GF-D8 (cell line): Measurements from ENCODE around the gene CEL.
"Not testable (repeated sequence)": the region's sequence is repeated elsewhere in the genome, so short reads cannot be mapped to it uniquely, and the experiment has no call there.

Experiments used
- DNase-seq: peaks from one replicate; lab custom pipeline; 2025; lab: John Stamatoyannopoulos, UW

Gene CEL

DNA sequence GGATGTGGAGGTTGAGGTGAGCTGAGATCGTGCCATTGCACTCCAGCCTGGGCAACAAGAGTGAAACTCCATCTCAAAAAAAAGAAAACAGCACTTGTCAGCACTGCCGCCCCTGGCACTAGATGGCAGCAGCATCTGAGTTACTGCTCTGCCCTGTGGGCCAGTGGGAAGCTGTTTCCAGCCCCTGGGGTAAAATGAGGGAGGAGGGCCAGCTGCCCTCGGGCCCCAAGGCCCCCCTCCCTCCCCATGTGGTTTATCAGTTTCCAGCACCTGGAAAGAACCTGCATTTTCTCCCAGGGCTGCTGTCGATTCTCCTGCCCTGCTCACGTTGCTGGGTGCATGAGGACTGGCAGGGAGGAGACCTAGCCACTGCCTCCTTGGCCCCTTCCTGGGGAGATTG is 13.2 kb upstream of the CEL start:
- DNase-seq = peak; percentile 30

DNA sequence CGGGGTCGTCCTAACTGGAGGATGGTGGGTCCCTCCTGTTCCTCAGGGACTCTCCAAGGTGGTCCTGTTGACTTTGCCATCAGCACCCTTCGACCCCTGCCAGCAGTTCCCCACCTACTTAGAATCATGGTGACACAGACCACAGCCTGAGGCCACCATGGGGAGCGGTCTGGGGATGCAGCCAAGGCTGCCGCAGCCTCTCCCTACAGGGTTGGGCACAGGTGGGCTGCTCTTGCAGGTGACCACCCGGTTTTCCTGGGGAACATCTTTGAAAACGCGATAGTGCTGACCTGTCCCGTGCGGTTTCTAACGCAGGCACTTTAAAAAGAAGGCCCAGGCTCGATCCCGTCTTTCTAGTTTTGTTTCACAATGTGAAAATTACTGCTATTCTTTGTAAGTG is 12.7 kb upstream of the CEL start:
- no peak for DNase-seq

DNA sequence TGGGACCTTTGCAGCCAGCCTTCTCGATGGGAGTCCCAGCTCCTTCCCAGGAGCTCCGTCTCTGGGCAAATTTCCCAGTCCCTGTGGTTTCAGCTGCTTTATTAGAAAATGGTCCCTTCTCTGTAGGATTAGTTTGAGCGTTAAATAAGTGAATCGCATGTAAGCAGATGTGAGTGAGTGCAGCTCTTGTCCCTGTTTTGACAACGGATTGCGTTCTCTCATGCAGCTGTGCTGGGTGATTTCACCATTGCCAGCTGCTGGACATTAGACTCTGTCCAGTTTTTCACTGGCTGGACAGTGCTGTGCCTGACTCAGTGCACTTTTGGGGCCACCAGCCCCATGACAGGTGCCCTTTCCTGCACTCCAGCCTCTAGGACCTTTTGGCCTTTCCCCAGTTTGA is 11.6 kb upstream of the CEL start:
- DNase-seq = no peak

DNA sequence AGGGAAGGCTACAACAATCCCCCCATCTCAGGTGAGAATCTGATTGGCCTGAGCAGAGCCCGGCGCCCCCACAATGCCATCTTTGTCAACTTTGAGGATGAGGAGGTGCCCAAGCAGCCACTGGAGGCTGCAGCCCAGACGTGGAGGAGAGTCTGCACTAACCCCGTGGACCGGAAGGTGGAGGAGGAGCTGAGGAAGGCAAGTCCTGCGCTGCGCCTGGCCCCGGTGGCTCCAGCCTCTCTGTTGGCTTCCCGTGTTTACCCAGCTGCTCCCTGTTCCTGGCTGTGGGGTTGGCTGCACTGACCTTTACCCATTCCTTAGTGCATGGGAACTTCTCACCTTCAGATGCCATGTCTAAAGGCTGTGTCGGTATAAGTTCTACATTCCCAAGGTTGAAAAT is 11.0 kb upstream of the CEL start:
- no peak for DNase-seq

DNA sequence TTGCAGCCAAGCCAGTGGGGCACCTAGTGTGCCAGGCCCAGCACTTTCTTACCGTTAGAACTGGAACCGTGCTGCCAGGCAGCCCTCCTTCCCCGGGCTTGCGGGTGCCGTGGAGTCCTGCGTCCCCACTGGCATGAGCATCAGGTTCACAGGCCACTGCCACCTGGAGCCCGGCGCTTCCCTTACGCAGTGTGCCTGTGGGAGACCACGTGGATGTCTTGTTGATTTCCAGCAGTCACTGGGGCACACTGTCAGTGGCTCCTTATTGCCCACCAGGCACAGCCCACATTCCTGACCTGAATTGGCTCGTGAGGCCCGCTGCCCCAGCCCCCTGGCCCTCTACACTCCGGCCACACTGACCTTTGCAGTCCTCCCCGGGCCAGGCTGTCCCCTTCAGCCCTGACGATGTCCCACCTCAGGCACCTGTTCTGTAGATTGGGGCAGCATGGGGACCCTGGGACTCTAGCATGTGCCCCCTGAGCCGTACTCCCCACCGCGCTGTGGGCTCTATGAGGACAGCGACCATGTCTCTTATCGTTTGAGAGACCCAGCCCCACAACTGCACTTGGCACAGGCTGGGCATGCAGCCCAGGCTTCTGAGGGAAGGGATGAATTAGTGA is 10.4 kb upstream of the CEL start:
- DNase-seq = no peak

DNA sequence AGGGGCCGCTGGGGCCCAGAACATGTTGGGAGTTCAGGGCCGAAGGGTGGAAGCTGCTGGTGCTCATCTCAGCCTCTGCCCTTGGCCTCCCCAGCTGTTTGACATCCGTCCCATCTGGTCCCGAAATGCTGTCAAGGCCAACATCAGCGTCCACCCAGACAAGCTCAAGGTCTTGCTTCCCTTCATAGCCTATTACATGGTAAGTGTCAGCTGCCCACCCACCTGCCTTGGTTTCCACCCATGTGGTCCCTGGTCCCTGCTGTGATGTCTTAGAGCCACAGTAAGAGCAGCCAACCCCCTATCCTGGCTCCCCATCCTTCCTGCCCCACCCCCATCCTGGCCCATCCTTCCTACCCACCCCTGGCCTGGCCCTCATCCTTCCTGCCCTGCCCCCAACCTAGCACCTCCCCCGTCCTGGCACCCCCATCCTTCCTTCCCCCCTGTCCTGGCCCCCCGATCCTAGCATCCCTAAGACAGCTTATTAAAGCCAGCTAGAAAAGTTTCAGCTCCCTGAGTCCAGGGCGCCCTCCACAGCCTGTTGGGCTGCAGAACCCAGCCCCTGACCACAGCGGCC is 9.7 kb upstream of the CEL start:
- no peak for DNase-seq

DNA sequence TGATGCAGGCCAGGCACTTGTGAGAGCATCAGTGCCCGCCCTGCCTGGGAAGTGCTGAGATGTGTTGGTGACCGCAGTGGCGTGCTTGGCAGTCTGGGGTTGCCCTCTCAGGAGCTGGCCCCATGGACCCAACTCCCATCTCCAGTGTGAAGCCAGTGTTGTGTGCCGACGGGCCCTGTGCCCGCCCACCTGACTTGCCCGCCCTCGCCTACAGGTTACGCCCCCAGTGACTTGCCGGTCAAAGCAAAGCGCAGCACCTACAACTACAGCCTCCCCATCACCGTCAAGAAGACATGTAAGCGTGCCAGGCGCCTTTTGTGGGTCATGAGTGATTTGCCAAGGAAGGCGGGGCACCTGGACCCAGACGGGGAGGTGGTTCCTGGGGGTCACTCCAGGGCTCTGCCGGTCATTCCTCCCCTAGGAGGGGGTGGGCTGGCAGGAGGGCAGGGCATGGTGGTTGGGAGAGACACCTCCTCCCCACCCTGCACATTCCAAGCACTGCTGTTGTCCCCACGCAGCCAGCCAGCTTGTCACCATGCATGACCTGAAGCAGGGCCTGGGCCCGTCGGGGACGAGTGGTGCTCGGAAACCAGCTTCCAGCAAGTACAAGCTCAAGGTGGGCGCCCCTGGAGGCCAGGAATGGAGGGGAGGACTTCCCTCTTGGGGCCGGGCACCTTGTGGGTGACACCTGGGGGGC is 7.4 kb upstream of the CEL start:
- no peak for DNase-seq

DNA sequence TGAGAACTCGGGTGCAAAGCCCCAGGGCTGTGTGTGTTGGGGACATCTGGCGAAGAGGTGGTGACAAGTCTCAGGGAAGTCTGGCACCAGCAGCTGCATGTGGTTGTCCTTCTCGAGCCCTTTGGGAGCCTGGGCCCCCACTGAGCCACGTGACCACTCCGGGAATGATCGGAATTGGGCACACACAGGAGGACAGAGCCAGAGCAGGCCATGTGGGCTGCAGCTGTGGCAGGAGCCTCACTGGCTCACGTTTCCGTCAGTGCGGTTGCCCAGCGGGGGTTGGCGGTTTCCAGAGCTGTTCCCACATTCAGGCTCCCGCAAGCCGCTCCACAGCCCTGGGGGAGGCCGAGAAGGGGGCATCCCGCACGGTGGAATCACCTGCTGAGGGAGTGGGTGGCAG is 6.8 kb upstream of the CEL start:
- DNase-seq = no peak

DNA sequence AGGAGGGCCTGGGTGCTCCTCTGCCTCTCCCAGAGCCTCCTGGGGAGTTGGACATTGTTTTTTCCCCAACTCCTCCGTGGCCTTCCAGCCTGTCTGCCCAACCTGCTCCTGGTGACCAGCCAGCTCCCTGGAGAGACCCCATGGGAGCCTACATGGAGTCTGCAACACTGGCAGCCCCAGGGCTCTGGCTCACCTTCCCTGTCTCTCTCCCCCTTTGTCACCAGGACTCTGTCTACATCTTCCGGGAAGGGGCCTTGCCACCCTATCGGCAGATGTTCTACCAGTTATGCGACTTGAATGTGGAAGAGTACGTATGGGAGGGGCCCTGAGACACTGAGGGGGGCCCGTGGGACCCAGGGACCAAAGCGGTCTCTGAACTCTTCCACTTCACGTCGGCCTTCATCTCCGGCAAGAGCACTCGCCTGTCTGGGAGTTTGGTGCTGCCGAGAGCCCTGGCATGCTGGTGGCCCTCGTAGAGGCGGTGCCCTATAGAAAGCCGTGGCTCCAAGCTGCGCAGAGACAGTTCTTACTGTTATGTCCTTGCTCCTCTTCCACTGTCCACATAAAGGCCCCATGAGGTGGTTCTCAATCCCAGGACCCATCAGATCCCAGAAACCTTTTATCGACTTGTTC is 5.9 kb upstream of the CEL start:
- no peak for DNase-seq

DNA sequence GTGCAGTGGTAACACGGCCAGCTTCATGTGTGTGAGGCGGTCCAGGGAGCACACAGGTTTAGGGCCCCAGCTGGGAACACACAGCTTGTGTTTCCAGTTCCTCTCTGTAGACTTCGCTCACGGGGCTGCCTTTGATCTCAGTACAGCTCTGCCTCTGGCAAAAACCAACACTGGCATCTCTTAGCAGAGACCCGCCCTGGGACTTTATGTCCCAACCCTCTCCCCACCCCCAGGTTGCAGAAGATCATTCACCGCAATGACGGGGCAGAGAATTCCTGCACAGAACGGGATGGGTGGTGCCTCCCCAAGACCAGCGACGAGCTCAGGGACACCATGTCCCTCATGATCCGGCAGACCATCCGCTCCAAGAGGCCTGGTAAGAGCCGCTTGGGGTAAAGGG is 5.2 kb upstream of the CEL start:
- no peak for DNase-seq

DNA sequence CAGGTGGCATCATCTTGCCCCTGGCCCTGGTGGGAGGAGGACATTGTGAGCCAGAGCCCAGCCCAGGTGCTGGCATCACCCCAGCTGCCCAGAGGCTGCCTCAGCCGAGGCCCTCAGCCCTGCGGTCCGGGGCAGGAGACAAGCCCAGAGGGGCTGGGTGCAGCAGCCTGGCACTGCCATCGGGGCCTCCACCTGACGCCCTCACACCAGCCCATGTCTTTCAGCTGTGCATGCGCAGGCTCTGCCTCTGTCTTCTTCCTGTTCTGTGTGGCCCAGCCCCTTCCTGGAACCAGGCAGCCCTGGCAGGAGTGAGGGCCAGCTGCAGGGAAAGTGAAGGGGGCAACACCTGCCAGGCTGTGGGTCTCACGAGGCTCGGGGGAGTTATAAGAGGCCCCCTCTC is 4.8 kb upstream of the CEL start:
- peak; percentile 67 for DNase-seq

DNA sequence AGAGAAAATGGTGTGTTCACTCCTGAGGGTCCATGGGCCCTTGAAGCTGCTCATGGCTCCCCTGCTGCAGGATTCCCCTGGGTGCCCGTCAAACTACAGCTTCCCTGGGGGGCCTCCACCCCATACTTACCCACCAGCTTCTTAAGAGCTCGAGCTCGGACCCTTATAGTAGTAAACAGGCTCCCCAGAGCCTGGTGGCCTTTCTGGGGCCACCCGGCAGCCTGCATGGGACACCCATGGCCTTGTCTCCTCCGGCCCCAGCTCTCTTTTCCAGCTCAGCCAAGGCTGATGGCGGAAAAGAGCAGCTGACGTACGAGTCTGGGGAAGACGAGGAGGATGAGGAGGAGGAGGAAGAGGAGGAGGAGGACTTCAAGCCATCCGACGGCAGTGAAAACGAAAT is 4.2 kb upstream of the CEL start:
- no peak for DNase-seq

DNA sequence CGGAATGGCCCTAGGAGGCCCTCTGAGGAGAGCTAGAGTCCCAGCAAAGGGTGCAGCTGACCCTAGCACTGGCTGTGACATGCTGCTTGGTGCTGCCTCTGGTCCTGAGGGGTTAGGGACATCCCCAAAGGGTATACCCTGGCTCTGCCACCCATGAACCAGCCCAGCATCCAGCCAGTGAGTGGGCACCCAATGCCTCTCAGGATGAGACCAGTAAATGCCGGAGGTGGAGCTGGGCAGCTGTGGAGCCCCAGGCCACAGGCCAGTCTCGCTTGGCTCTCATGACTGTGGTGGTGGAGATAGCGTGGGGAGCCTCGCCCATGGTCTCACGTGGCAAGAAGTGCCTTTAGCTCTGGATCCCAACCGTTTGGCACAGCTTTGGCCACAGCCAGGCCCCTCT is 3.7 kb upstream of the CEL start:
- no peak for DNase-seq

DNA sequence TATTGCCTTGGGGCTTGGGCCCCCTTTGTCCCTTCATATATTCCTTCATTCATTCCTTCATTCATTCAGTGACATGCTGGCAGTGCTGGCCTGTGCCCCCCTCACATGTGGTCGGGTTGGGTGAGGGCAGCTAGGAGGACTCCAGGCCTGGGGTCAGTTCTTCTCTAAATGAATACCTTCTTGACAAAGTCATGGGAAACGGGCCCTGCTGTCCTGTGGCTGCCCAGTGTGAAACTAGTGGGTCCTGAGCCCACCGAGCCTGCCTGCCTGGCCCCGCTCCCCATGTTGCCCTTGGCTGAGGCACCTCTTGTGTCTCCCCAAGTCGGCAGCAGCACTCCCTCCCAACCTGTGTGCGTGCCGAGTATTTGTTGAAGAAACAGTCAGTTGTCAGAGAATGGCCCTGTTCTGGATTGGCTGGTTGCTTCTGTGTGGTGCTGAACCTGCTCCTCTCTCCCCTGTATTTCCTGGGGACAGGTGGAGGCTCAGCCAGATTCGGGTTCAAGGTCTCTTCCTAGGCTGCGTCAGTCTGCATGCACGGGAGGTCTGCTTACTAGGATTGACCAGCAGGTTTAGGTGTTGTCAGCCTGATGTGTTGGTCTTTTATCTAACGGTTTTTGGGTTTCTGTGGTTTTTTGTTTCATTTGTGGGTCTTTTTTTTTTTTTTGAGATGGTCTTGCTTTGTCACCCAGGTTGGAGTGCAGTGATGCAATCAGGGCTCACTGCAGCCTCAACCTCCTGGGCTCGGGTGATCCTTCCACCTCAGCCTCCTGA is 3.0 kb upstream of the CEL start:
- DNase-seq = peak; percentile 73

DNA sequence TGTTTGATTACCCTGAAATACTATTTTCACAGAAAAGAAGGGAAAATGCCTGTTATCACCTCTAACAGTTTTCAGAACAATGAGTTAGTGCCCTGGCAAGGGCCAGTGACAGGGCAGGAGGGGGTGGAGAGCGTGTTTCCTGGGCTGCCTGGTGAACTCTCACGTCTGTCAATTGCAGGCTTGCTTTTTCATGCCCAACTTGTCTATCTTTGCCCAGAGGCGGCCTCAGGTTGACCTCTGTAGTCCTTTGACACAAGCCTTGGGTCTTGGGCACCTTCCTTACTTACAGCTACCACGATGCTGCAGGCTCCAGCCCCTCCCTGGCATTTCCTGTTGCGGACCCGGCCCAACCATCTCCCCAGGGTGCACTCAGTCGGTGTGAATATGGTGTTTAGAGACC is 2.2 kb upstream of the CEL start:
- DNase-seq = peak; percentile 76

DNA sequence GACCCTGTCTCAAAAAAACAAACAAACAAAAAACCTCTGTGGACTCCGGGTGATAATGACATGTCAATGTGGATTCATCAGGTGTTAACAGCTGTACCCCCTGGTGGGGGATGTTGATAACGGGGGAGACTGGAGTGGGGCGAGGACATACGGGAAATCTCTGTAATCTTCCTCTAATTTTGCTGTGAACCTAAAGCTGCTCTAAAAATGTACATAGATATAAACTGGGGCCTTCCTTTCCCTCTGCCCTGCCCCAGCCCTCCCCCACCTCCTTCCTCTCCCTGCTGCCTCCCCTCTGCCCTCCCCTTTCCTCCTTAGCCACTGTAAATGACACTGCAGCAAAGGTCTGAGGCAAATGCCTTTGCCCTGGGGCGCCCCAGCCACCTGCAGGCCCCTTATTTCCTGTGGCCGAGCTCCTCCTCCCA is 1.4 kb upstream of the CEL start:
- DNase-seq = peak; percentile 75

DNA sequence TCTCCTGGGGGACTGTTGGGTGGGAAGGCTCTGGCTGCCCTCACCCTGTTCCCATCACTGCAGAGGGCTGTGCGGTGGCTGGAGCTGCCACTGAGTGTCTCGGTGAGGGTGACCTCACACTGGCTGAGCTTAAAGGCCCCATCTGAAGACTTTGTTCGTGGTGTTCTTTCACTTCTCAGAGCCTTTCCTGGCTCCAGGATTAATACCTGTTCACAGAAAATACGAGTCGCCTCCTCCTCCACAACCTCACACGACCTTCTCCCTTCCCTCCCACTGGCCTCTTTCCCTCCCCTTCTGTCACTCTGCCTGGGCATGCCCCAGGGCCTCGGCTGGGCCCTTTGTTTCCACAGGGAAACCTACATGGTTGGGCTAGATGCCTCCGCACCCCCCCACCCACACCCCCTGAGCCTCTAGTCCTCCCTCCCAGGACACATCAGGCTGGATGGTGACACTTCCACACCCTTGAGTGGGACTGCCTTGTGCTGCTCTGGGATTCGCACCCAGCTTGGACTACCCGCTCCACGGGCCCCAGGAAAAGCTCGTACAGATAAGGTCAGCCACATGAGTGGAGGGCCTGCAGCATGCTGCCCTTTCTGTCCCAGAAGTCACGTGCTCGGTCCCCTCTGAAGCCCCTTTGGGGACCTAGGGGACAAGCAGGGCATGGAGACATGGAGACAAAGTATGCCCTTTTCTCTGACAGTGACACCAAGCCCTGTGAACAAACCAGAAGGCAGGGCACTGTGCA is 590 bp upstream of the CEL start:
- peak; percentile 14 for DNase-seq

DNA sequence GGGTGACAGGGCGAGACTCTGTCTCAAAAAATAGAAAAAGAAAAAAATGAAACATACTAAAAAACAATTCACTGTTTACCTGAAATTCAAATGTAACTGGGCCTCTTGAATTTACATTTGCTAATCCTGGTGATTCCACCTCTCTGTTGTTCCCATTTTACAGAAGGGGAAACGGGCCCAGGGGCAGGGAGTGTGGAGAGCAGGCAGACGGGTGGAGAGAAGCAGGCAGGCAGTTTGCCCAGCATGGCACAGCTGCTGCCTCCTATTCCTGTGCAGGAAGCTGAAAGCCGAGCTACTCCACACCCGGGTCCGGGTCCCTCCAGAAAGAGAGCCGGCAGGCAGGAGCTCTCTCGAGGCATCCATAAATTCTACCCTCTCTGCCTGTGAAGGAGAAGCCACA is 788 bp downstream of the CEL start:
- DNase-seq = not testable (repeated sequence)

DNA sequence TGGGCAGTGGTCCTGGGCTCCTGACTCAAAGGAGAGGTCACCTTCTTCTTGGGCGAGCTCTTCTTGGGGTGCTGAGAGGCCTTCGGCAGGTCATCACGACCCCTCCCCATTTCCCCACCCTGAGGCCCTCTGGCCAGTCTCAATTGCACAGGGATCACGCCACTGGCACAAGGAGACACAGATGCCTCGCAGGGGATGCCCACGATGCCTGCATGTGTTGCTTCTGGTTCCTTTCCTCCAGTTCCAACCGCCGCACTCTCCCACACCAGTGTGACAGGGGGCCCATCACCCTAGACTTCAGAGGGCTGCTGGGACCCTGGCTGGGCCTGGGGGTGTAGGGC is 1.3 kb downstream of the CEL start:
- DNase-seq = no peak

DNA sequence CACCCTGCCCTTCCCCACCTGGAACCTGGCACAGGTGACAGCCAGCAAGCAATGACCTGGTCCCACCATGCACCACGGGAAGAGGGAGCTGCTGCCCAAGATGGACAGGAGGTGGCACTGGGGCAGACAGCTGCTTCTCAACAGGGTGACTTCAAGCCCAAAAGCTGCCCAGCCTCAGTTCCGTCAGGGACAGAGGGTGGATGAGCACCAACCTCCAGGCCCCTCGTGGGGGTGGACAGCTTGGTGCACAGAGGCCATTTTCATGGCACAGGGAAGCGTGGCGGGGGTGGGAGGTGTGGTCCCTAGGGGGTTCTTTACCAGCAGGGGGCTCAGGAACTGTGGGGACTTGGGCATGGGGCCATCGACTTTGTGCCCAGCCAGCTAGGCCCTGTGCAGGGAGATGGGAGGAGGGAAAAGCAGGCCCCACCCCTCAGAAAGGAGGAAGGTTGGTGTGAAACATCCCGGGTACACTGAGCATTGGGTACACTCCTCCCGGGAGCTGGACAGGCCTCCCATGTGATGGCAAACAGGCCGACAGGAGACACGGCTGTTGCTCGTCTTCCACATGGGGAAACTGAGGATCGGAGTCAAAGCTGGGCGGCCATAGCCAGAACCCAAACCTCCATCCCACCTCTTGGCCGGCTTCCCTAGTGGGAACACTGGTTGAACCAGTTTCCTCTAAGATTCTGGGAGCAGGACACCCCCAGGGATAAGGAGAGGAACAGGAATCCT is 1.9 kb downstream of the CEL start:
- DNase-seq = no peak
